Stimulated activated CD4-positive, alpha-beta T cell treated with anti-CD3 and anti-CD28 coated beads, Interleukin-4, amount 100 ng/mL, for 4 hours (primary cell): Measurements from ENCODE around the gene SLX4IP.

Source experiments
- DNase-seq, 2 experiments: peaks; one replicate each; pipeline ENCODE4 v3.0.0-alpha.2; 2020

Gene SLX4IP

DNA sequence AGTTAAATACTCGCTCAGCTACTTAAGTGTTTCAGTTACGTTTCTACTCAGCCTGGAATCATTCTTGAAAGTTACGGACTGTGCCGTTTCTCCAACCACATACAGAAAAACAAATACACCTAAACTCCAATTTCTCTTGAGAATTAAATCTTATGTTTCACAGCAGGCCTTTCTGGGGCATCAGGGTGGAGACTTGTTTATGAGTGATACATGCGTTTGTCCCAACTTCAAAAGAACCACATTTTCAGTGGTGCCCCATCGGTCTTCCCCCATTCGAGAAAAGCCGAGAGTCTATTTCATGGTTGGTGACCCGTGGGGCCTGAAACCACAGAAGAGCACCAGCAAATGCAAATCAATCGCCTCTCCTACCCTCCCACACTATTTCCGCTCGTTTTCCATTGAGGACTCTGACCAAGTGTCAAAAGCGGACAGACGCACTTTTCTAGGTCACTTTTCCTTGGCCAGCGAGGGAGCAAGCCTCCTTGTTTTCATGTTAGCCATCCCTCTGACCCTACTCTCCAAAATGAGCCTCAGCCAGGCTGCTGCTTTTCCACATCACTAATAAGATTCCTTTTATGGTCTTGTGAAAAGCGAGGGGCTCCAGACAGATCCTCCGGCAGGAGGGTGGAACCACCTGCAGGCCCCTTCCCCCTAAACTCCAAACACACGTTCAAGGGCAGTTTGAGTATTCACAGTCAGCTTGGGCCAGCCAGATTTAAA is 235.6 kb downstream of the SLX4IP start:
- no peak for DNase-seq

DNA sequence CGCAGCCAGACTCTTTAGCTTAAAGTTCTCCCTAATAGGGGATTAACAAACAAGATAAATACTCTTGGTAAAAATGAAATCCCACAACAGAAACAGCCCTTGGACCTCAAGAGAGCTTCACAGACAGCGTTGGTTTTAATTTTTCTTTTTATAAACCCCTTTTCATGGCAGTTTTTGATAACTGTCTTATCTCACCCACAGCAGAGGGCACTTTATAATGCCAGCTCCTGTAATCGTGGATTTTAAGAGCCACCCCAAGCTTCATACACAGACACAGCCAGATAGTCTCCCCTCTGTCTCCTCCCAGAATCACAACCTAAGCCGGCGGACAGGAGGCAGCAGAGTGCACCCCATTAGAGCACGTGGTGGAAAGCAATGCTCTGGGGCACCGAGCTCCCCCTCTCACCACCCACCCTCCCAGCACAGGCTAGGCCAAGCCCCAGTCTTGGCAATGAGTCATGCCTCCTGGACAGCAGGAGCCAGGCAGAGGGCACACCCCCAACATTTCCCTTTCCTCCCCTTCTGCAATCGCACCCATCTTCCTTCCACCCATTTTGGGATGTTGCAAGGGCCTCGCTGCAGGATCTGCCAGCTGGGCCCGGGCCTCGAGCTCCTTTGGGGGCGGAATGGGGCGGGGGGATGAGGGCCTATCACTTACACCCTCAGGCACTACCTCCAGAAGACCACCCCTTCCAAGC is 236.3 kb downstream of the SLX4IP start:
- peak in 1 of 2 experiments; percentile 8 for DNase-seq

DNA sequence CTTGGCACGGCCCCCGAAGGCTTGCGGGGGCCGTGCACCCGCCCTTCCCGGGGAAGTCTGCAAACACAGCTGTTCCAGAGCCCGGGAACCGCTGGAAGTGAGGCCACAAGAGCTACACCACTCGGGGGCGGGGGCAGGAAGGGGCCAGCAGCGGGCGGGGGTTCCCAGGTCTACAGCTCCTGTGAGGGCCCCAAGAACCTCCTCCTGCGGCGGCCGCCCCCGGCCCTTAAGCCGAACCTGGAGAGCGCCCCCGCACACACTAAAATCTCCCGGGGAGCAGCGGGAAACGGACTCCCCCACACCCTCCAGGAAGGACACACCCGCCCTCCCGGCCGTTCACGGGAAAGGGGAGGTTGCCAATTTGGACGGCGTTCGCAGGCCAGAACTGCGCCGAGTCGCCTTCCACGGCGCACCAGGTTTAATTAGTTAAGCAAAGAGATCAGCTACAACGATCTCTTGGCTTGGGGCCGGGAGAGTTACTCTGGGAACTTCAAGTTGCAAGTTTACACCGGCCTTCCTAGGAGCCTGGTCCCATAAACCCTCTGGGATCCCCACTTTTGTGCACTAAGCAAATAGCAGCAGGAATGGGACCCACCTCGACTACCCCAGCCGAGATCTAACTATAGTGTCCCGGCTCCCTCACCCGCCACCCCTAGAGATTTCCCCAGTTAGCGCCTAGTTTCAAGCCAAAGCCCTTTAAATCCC is 237.0 kb downstream of the SLX4IP start:
- DNase-seq = no peak

DNA sequence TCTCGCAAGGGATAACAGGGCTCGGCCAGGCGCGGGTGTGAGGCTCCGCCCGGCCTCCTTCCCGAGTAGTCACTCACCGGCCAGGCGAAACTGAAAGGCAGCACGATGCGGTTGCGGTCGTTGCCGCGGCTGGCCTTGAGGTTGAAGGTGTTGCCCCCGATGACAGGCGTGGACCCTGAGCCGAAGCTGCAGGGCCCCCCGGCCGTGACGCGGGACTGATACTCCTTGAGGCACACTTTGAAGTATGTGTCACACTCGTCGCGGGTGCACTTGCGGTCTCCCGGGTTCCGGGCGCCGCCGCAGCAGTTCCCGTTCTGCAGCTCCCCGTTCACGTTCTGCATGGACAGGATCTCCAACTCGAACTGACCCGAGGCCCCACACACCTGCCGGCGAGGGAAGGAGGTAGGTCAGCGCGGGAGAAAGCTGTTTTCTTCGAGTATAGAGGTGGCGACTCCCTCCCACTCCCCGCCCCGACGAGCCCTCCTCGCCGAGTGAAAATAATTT is 237.6 kb downstream of the SLX4IP start:
- DNase-seq = peak in 1 of 2 experiments; percentile 25

DNA sequence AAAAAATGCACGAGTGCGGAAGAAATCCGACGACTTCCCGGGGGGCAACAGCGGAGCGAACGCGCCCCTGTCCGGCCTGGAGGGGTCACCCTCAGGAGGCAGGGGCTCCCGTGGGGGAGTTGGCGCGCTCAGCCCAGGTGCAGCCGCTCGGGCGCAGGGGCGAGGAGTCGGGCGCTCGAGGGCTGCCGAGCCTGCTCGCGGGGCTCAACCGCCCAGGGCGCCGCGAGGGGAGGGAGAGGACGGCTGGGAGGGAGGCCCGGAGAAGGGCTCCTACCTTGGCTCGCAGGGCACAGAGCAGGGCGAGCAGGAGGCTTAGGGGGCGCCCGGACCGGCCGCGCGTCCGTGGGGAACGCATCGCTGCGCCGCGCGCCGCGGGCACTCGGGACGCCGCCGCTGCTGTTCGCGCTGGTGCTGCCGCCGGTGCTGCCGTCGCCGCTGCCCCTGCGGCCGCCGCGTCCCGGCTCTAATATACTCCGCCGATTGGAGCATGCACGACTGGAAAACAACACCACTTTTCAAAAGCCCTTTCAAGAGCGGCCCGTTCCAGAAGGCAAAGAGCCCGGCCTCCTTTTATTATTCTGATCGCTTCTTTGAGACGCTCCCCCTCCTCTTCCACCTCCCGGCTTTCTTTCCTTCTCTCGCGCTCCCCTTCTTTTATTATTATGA is 238.2 kb downstream of the SLX4IP start:
- peak in 1 of 2 experiments; percentile 1 for DNase-seq

DNA sequence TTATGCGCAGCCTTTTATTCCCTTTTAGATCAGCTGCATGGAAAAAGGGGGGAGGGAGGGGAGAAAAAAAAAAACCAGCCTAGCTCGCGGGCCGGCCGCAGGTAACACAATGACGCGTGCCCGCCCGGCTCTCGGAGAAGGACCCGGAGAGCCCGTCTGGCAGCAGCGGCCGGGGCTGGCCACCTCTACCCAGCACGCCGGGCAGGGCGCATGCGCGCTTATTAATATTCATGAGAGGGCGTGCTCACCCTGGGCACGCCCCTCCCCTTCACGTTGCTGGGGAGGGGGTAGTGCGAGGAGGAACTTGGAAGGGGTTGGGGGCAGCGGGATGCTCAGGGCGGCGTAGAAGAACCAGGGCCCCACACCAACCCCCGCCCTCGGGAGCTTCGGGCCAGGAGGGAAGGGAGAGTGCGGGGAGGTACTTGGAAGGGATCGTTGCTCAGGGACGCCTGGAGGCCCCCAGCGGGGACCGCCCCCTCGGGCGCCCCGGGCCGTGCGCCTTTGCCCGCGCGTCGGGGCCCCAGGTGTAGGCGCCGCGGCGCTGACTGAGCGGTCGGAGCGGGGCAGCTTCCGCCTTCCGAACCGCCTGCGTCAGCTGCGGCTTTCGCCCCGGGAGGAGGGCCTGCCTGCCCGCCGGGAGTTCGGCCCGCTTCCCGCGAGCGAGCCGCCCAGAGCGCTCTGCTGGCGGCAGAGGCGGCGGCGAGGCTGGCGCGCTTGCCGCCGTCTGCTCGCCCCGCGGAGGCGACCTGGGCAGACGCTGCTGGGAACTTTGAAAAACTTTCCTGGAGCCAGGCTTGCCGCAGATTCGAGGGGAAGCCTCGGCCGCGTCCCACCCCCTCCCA is 239.0 kb downstream of the SLX4IP start, which contains the start of gene JAG1:
Gene JAG1, minus strand, starts transcription at position 158 of the 842 bp plus-strand sequence. CDS start 469 bp downstream, outside the sequence.
- DNase-seq = peak in 1 of 2 experiments; percentile 33

DNA sequence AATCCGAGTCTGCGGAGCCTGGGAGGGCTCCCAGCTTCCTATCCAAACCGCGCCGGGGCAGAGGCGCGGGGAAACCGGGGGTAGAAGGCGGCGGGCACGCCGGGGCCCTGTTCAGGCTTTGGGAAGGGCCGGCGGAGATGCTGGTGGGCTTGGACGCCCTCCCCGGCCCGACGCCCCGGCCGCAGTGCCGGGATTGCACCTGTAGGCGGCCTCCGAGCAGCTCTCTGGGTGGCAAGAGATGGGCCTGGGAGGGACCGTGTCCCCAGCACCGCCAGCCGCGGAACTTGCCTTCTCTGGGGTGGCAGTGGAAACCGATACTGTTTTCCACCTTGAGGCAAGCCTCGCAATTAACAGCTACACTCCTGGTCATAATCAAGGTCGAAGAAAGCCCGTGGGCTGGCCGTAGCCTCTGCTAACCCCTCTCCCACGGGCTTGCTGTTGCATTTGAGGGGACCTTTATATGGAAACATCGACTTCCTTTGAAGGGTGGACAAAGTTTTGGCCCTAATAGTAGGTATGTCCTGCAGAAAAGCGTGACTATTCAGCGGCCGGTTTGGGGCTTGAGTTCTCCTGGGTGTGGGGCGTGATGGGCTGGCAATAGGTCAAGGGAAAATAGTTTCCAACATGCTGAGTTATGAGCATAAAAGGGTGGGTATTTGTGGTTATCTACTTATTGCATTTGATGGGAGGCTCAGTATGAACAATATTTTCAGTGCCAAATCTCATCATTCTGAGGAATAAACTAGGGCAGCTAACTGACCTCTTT is 239.8 kb downstream of the SLX4IP start:
- DNase-seq = peak in 1 of 2 experiments; percentile 6

DNA sequence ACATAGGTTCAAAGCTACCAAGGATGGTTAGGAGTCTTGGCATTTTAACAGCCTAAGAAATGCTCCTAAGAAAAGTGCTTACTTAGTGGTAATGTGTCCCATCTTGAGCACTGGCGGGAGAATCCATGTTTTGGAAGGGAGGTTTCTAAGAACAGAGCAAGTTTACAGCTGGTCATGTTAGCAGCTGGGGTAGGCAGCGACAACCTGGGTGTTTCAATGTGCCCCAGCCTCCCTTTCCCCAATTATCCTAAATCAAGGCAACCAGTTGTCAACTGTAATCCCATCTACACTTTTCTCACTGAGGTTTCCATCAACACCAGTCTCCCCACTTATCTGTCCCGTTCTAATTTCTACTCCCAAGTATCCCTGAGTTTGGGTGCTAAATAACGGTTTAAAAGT is 240.3 kb downstream of the SLX4IP start:
- DNase-seq = no peak

DNA sequence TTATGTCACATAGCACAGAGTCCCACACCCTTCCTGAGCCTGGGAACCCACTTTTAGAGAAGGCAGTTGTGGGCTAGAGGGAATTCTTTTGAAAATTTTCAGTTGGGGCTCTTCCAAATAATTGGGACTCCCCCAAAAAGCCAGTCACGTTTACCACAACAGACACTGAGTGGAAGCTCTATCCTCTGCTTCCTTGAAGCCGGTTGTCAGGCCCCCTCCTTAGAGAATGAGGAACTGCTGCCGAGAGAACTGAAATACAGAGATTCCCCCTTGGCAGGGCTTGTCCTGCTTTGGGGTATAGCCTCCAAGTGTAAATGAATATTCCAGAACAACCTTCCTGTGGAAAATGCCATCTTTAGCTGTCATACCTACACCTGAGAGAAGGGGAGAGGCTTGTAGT is 241.4 kb downstream of the SLX4IP start:
- no peak for DNase-seq
